Smooth muscle cell (in vitro differentiated cells): ENCODE data around the gene GAB1. TPM values are rescaled to one million over a fixed set of nuclear protein-coding genes. Genes with fewer than 3 reads are reported as not detected.
A peak's percentile ranks its signal among the peaks of the same experiment; 100 is the strongest.

Experiments used
- DNase-seq: peaks from one replicate; lab custom pipeline; 2025; ENCODE audit not compliant: unreplicated experiment; lab: John Stamatoyannopoulos, UW
- H2AFZ ChIP-seq: fragments of 200-600 bp; sonication (generic); 2 replicates; pipeline ENCODE4 v1.6.0; 2016; ENCODE audit warnings: antibody characterized with exemption, low read depth, mild to moderate bottlenecking
- H3F3A ChIP-seq: fragments of 200-600 bp; sonication (generic); 2 replicates; pipeline ENCODE4 v1.6.0; 2017; ENCODE audit warnings: antibody characterized with exemption, low read depth
- H3K27ac ChIP-seq: fragments of 200-600 bp; sonication (generic); 2 replicates; pipeline ENCODE4 v1.5.1; 2016; ENCODE audit warnings: low read depth, mild to moderate bottlenecking
- H3K27me3 ChIP-seq: fragments of 200-600 bp; sonication (generic); 2 replicates; pipeline ENCODE4 v1.6.1; 2016; ENCODE audit warnings: low read depth, mild to moderate bottlenecking
- H3K36me3 ChIP-seq: fragments of 200-600 bp; sonication (generic); 2 replicates; pipeline ENCODE4 v1.5.1; 2016; ENCODE audit warnings: low read depth
- H3K4me1 ChIP-seq: fragments of 200-600 bp; sonication (generic); 2 replicates; pipeline ENCODE4 v1.5.1; 2016; ENCODE audit warnings: low read depth
- H3K4me2 ChIP-seq: fragments of 200-600 bp; sonication (generic); 2 replicates; pipeline ENCODE4 v1.6.0; 2016; ENCODE audit warnings: mild to moderate bottlenecking
- H3K4me3 ChIP-seq: fragments of 200-600 bp; sonication (generic); 2 replicates; pipeline ENCODE4 v1.5.1; 2016; ENCODE audit warnings: mild to moderate bottlenecking
- H3K79me2 ChIP-seq: fragments of 200-600 bp; sonication (generic); 2 replicates; pipeline ENCODE4 v1.6.0; 2016; ENCODE audit warnings: low read depth, mild to moderate bottlenecking
- H3K9ac ChIP-seq: fragments of 200-600 bp; sonication (generic); 2 replicates; pipeline ENCODE4 v1.6.0; 2016; ENCODE audit warnings: low read depth
- H3K9me3 ChIP-seq: fragments of 200-600 bp; sonication (generic); replicated peaks from 2 replicates; pipeline ENCODE4 v1.5.1; 2016; ENCODE audit warnings: low read depth
- H4K20me1 ChIP-seq: fragments of 200-600 bp; sonication (generic); 2 replicates; pipeline ENCODE4 v1.6.0; 2016; ENCODE audit warnings: low read depth
- CTCF ChIP-seq: fragments of 200-600 bp; sonication (generic); IDR thresholded peaks from 2 replicates; pipeline ENCODE4 v1.5.1; 2017; ENCODE audit warnings: borderline replicate concordance, mild to moderate bottlenecking, antibody characterized with exemption; ENCODE audit not compliant: insufficient read depth, poor library complexity, severe bottlenecking
- WGBS: methylation state at CpG from one replicate; pipeline ENCODE4 v1.1.7; 2016; ENCODE audit warnings: low lambda C conversion rate; 5-methylcytosine and 5-hydroxymethylcytosine counted together
- polyA plus RNA-seq: library from polyadenylated mRNA; unstranded; fragments of >200 nt; fragmentation: Nextera tagmentation; extraction: Ambion mirVana; gene quantifications from 2 replicates; pipeline ENCODE4 v1.2.1, GENCODE V29; 2016
- total RNA-seq: library from RNA; depleted of rRNA; stranded (reverse); fragments of >200 nt; gene quantifications from 2 replicates; pipeline ENCODE4 v1.2.3, GENCODE V29; 2014

The GAB1 gene
- total and polyA plus RNA-seq, 2 experiments from 2014 or later, result 0.50 to 22.5 TPM

GRCh38 chr4:143513314-143514168 is 176.9 kb downstream of the GAB1 start, which contains the start of gene SMARCA5:
SMARCA5 (plus strand) TSS chr4:143513702; CDS start chr4:143513925, 223 bp downstream.
- TF ChIP-seq CTCF, result no peak
- peaks cover 46% of the 10 kb centered on the region for H4K20me1 ChIP-seq
- no peaks in the 10 kb centered on the region for H3F3A ChIP-seq
- 1% methylated on average over 76 of the region's 86 CpGs for WGBS
- H3K4me1 ChIP-seq, result peaks cover 14% of the 10 kb centered on the region
- H2AFZ ChIP-seq, result peak within 1 kb of the TSS; percentile 98
- H3K27me3 ChIP-seq, result peaks cover 14% of the 10 kb centered on the region
- H3K9me3 ChIP-seq, result no peaks in the 10 kb centered on the region
- H3K4me2 ChIP-seq, result peak within 1 kb of the TSS; percentile 96
- H3K36me3 ChIP-seq, result peaks cover 10% of the 10 kb centered on the region
- DNase-seq, result peak; percentile 94
- peak within 1 kb of the TSS; percentile 97 for H3K9ac ChIP-seq
- peak within 1 kb of the TSS; percentile 98 for H3K27ac ChIP-seq
- peak within 1 kb of the TSS; percentile 92 for H3K4me3 ChIP-seq
- peaks cover 46% of the 10 kb centered on the region for H3K79me2 ChIP-seq

- under 1% methylated on average over 13 of the region's 13 CpGs for WGBS
- Histone ChIP-seq H3K9ac (peak overlapping the region; percentile 97), H3K4me2 (peak overlapping the region; percentile 96)
These were observed 177.5 kb downstream of the GAB1 start for GRCh38 chr4:143514169-143514495.

GRCh38 chr4:143514497-143514896 is 177.8 kb downstream of the GAB1 start:
- Histone ChIP-seq H3K4me1 (peaks cover 14% of the 10 kb centered on the region), H3K36me3 (peaks cover 15% of the 10 kb centered on the region), H3F3A (no peaks in the 10 kb centered on the region), H4K20me1 (peaks cover 55% of the 10 kb centered on the region), H3K4me3 (peak overlapping the region; percentile 92), H2AFZ (no peak overlapping the region), H3K79me2 (peaks cover 55% of the 10 kb centered on the region), H3K9ac (peak overlapping the region; percentile 97), H3K4me2 (peak overlapping the region; percentile 96), H3K27me3 (peaks cover 8% of the 10 kb centered on the region), H3K9me3 (no peaks in the 10 kb centered on the region), H3K27ac (peak overlapping the region; percentile 98)
- under 1% methylated on average over 18 of the region's 18 CpGs for WGBS
- DNase-seq, result peak; percentile 5
- TF ChIP-seq CTCF, result no peak

More at GRCh38 chr4:143514169-143514495, 177.5 kb downstream of the GAB1 start:
- Histone ChIP-seq H3K4me1 (peaks cover 14% of the 10 kb centered on the region), H3F3A (no peaks in the 10 kb centered on the region), H2AFZ (no peak overlapping the region), H4K20me1 (peaks cover 52% of the 10 kb centered on the region), H3K27me3 (peaks cover 8% of the 10 kb centered on the region), H3K36me3 (peaks cover 11% of the 10 kb centered on the region), H3K79me2 (peaks cover 51% of the 10 kb centered on the region), H3K27ac (peak overlapping the region; percentile 98), H3K4me3 (peak overlapping the region; percentile 92), H3K9me3 (no peaks in the 10 kb centered on the region)
- DNase-seq, result no peak
- no peak for TF ChIP-seq CTCF

GRCh38 chr4:143514901-143515300 is 178.2 kb downstream of the GAB1 start:
- Histone ChIP-seq H3K27ac (peak overlapping the region; percentile 98), H3K4me3 (peak overlapping the region; percentile 92), H3K27me3 (peaks cover 7% of the 10 kb centered on the region), H3K79me2 (peaks cover 59% of the 10 kb centered on the region), H2AFZ (no peak overlapping the region), H3K4me1 (peaks cover 14% of the 10 kb centered on the region), H3K9ac (peak overlapping the region; percentile 97), H3K9me3 (no peaks in the 10 kb centered on the region), H3K36me3 (peaks cover 19% of the 10 kb centered on the region), H4K20me1 (peaks cover 59% of the 10 kb centered on the region), H3F3A (no peaks in the 10 kb centered on the region), H3K4me2 (peak overlapping the region; percentile 96)
- no peak for DNase-seq
- WGBS, result 22% methylated on average over 5 of the region's 5 CpGs
- TF ChIP-seq CTCF, result no peak
